Transverse colon (tissue), 4 donors: Measurements from ENCODE around the gene CAMTA1. TPM values are rescaled to one million over a fixed set of nuclear protein-coding genes. Genes with fewer than 3 reads are reported as not detected.

Experiments used
- DNase-seq: peaks from one replicate; pipeline ENCODE4 v3.0.0-alpha.2; 2019
- H3K27ac ChIP-seq, 4 donors: fragments of 200-600 bp; sonication (generic); 2 replicates each; pipeline ENCODE4 v1.5.1; 2016 to 2018; ENCODE audit warnings: inconsistent platforms in 4 of 4
- H3K27me3 ChIP-seq: fragments of 200-600 bp; sonication (generic); 2 replicates; pipeline ENCODE4 v1.5.1; 2017; ENCODE audit warnings: inconsistent platforms
- H3K36me3 ChIP-seq, 4 donors: fragments of 200-600 bp; sonication (generic); 2 replicates each; pipeline ENCODE4 v1.5.1; 2017 to 2019; ENCODE audit warnings: inconsistent platforms in 4 of 4
- H3K4me1 ChIP-seq, 4 donors: fragments of 200-600 bp; sonication (generic); 2 replicates each; pipeline ENCODE4 v1.5.1; 2017 to 2020; ENCODE audit warnings: inconsistent platforms in 4 of 4
- H3K4me3 ChIP-seq, 4 donors: fragments of 200-600 bp; sonication (generic); 1 replicate in 1 of 4; 2 replicates in 3 of 4; pipeline versions ENCODE4 v1.5.1 to v1.6.1; 2017 to 2019; ENCODE audit warnings: inconsistent platforms in 4 of 4
- H3K9me3 ChIP-seq, 2 donors: fragments of 200-600 bp; sonication (generic); 2 replicates each; pipeline ENCODE4 v1.5.1; 2017 to 2019; ENCODE audit warnings: inconsistent platforms in 2 of 2
- CTCF ChIP-seq, 5 experiments: fragments of 200-600 bp in 3 of 5; fragments of 450-650 bp in 2 of 5; sonication (generic) in 3 of 5; IDR thresholded peaks; 1 replicate in 2 of 5; 2 replicates in 3 of 5; pipeline ENCODE4 v1.5.1; 2016 to 2017; ENCODE audit warnings: antibody characterized with exemption in 5 of 5, inconsistent platforms in 3 of 5, mild to moderate bottlenecking in 2 of 5, moderate library complexity in 1 of 5
- EP300 ChIP-seq: sonication (generic); formaldehyde crosslinking; IDR thresholded peaks from one replicate; pipeline ENCODE4 v1.6.1; 2017; ENCODE audit warnings: antibody characterized with exemption, low read depth
- POLR2A ChIP-seq: fragments of 450-650 bp; IDR thresholded peaks from one replicate; pipeline ENCODE4 v1.6.1; 2016; ENCODE audit warnings: antibody characterized with exemption, mild to moderate bottlenecking, moderate library complexity
- POLR2AphosphoS5 ChIP-seq, 3 donors: sonication (generic); formaldehyde crosslinking; IDR thresholded peaks; one replicate each; pipeline ENCODE4 v1.6.1; 2016; ENCODE audit warnings: antibody characterized with exemption in 3 of 3
- WGBS, 2 donors: methylation state at CpG; one replicate each; pipeline ENCODE4 v1.1.5; 2018; ENCODE audit warnings: low coverage in 1 of 2; 5-methylcytosine and 5-hydroxymethylcytosine counted together
- in situ Hi-C, 4 donors: fragments of 200-750 bp; cut with MboI; loops; one replicate each; pipeline versions ENCODE4 v1.15.0 to v1.15.1; 2017; ENCODE audit warnings: low sequenced_read_pairs in 3 of 4, low pct_ligation_motif_present in 1 of 4, low pct_unique_long_range_greater_than_20kb in 1 of 4
- intact Hi-C: fragments of 100-400 bp; cut with DNase I; formaldehyde crosslinking; loops from one replicate; pipeline ENCODE4 v1.15.1; 2023; ENCODE audit warnings: low total_unique reads
- total RNA-seq, 4 donors: library from RNA; depleted of rRNA; stranded (reverse); fragments of >200 nt; gene quantifications; one replicate each; pipeline ENCODE4 v1.1.0, GENCODE V29; 2016

CAMTA1 gene
- total RNA-seq, 4 donors from 2014 or later: 93.8 to 268 (median 130) TPM

DNA sequence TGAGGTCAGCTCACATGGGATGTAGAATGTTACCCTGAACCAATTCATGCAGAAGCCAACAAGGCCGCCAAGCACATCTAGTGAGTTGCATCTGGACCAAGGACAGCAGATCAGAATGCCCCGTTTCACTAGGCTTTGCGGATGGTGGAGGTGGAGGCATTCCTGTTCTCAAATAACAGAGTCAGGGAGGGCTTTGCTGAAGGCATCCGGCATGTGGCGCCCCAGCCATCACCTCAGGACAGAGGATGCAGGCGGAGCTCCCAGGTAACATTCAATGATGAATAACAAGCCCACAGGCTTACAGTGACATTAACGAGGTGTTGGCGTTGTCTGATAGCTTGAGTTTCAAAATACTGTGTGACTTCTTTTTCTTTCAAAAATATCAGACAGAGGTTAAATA is 476.2 kb downstream of the CAMTA1 start:
- 76 to 93% methylated on average over 4 to 8 of the region's 8 CpGs for WGBS, 2 donors
- Histone ChIP-seq H3K36me3 (no peaks in the 10 kb centered on the region), H3K27ac (no peak overlapping the region), H3K4me1 (peaks cover 0 to 37% (median 19%) of the 10 kb centered on the region in 4 donors), H3K9me3 (no peaks in the 10 kb centered on the region), H3K27me3 (no peaks in the 10 kb centered on the region), H3K4me3 (no peak overlapping the region)
- TF ChIP-seq CTCF (IDR thresholded peaks at IDR 0.05): no peak
- TF ChIP-seq POLR2AphosphoS5 (IDR thresholded peaks at IDR 0.05): no peak
- TF ChIP-seq EP300: no peak
- no peak for TF ChIP-seq POLR2A
- intact Hi-C loops: no loop called here
- in situ Hi-C loops: no loop called here
- no peak for DNase-seq

DNA sequence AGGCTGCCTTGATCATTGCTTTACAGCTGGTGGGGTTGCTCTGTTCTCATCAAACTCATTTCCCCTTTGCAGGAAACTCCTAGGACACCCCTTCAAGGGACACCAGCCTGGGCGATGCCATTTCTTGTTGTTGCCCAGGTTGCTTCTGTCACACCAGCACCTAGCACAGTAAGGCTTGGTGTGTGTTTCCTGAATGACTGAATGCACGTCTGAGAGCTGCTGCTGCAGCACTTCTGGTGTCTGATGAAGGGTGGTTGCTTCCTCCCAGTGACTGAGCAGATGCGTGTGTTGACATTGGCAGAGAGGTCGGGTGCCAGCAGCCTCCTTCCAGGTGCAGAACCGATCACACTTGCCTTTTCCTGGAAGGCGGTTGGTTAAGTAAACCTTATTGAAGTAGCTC is 477.4 kb downstream of the CAMTA1 start:
- 43% methylated on average over 6 of the region's 6 CpGs; no CpG with 5 or more reads in 1 of the 2 donors for WGBS, 2 donors
- Histone ChIP-seq H3K27ac (peak overlapping the region in 2 of 4 donors; percentile 28 to 73), H3K9me3 (no peaks in the 10 kb centered on the region), H3K27me3 (no peaks in the 10 kb centered on the region), H3K36me3 (no peaks in the 10 kb centered on the region), H3K4me1 (peaks cover 0 to 45% (median 22%) of the 10 kb centered on the region in 4 donors), H3K4me3 (no peak overlapping the region)
- intact Hi-C loops (no loop called here), in situ Hi-C loops (no loop called here)
- peak; percentile 60 for DNase-seq
- no peak for TF ChIP-seq EP300
- TF ChIP-seq CTCF (IDR thresholded peaks at IDR 0.05): no peak
- TF ChIP-seq POLR2A: peak; percentile 14
- peak; percentile 52 to 61 (median 58) for TF ChIP-seq POLR2AphosphoS5 (IDR thresholded peaks at IDR 0.05)

- H3K4me1 ChIP-seq: peaks cover 0 to 45% (median 22%) of the 10 kb centered on the region in 4 donors
- peak overlapping the region in 3 of 4 donors; percentile 7 to 73 (median 14) for H3K27ac ChIP-seq
- no peaks in the 10 kb centered on the region for H3K36me3 ChIP-seq
- TF ChIP-seq EP300 (no peak), POLR2A (no peak), CTCF (IDR thresholded peaks at IDR 0.05) (no peak), POLR2AphosphoS5 (IDR thresholded peaks at IDR 0.05) (no peak)
- intact Hi-C loops: no loop called here
- 39 to 40% methylated on average over 13 of the region's 13 CpGs for WGBS, 2 donors
- in situ Hi-C loops: no loop called here
- no peaks in the 10 kb centered on the region for H3K27me3 ChIP-seq
- H3K9me3 ChIP-seq: no peaks in the 10 kb centered on the region
- no peak for DNase-seq
- no peak overlapping the region for H3K4me3 ChIP-seq
These were observed 478.0 kb downstream of the CAMTA1 start for GRCh38 chr1:7263021-7263960.

GRCh38 chr1:7264101-7264500 is 478.8 kb downstream of the CAMTA1 start:
- in situ Hi-C loops: no loop called here
- Histone ChIP-seq H3K9me3 (peaks cover 3% of the 10 kb centered on the region in 2 donors), H3K4me3 (no peak overlapping the region), H3K4me1 (peaks cover 0 to 45% (median 22%) of the 10 kb centered on the region in 4 donors), H3K27ac (peak overlapping the region in 1 of 4 donors; percentile 73), H3K36me3 (no peaks in the 10 kb centered on the region), H3K27me3 (no peaks in the 10 kb centered on the region)
- TF ChIP-seq POLR2A: no peak
- TF ChIP-seq POLR2AphosphoS5 (IDR thresholded peaks at IDR 0.05): no peak
- no peak for TF ChIP-seq EP300
- TF ChIP-seq CTCF (IDR thresholded peaks at IDR 0.05): no peak
- no peak for DNase-seq
- intact Hi-C loops: no loop called here
- 66% methylated on average over 4 of the region's 4 CpGs; no CpG with 5 or more reads in 1 of the 2 donors for WGBS, 2 donors
